NAMALWA (cell line): ENCODE data around the gene PPM1L.
"Not testable (repeated sequence)": the region's sequence is repeated elsewhere in the genome, so short reads cannot be mapped to it uniquely, and the experiment has no call there.

Experiments used
- DNase-seq: peaks from one replicate; pipeline ENCODE4 v3.0.0-alpha.2; 2015; ENCODE audit warnings: low spot score

Gene PPM1L

DNA sequence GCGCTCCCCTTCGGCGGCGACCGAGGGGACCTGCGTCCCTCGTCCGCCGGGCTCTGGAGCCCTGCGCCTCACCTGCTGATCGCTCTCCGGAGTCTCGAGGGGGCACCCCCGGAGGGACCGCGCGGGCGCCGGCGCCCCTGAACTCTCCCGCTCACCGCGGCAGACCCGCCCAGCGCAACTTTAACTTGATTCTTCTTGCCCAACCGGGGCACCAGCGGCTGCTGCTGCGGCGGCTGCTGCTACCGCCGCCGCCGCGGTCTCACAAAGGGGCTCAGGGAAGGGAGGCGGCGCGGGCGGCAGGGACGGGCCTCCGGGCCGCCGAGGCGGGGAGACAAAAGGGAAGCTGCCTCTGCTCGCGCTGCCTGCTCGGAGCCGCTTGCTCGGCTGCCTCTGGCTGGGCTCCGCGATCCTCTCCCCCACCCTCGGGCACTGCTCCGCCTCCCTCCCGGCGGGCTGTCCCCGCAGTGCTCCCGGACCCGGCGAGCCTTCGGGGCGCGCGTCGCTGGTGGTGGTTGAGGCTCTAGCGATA, at the start of gene PPM1L:
PPM1L (plus strand) TSS at position 456 of the 529 bp plus-strand sequence.
- peak; percentile 67 for DNase-seq

DNA sequence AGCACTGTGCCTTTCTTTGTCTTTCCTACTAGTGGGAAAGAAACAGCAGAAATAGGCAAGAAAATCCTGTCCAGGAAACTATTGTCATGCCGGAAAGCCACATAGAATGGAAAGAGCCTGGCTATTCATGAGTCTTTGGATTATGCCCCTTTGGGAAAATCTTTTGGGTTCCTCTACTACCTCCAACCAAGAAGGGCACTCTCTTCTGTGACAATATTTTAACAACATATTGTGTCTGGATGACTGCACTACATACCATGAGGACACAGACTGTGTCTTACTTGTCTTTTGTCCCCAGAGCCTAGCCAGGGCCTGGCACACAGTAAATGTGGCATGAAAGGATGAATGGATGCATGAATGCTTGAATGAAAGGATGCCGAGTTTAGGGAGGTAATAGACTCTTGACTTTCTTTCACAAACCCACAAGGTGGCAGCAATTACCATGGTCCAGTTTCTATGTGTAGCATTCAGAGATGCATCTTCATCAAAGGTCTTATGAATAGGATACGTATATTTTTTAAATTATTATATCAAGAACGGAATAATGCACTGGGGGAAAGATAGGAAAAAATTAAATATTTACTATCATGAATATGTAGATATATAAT, 48.7 kb upstream of the PPM1L start:
- peak; percentile 71 for DNase-seq

- no peak for DNase-seq
Observed at GRCh38 chr3:160709477-160710182, 46.4 kb upstream of the PPM1L start.

GRCh38 chr3:160713144-160713543, 42.9 kb upstream of the PPM1L start:
- DNase-seq: not testable (repeated sequence)

- no peak for DNase-seq
Observed at GRCh38 chr3:160719710-160720109, 36.3 kb upstream of the PPM1L start.

DNA sequence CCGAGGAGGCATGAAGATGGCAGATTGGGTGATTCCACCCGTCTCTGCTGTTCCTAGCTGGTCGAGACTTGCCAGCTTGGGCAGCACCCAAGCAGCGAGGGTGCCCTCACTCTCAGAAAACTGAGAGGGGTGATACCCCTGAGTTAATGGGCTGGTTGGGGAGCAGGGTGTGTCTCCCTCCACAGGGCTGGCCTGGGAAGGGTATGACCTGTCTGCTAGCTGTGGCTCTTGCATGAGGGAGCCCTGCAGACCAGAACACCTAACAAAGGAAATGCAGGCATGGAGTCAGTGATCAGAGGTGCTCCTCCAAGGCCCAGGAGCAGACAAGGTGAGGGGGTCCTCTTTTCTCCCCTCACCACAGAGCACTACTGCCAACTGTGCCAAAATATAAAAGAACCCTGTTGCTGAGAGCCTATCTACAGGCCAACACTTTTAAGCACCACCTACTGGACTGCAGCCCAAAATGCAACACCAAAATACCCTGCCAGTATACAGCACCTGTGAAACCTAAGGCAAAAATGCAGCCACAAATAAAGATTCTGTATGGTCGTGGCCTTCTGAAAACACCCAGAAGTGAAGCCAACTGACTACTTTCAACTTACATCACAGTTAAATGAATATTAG, 35.8 kb upstream of the PPM1L start:
- DNase-seq: peak; percentile 39

GRCh38 chr3:160722331-160722730, 33.7 kb upstream of the PPM1L start:
- no peak for DNase-seq

GRCh38 chr3:160725338-160725737, 30.7 kb upstream of the PPM1L start:
- no peak for DNase-seq

DNA sequence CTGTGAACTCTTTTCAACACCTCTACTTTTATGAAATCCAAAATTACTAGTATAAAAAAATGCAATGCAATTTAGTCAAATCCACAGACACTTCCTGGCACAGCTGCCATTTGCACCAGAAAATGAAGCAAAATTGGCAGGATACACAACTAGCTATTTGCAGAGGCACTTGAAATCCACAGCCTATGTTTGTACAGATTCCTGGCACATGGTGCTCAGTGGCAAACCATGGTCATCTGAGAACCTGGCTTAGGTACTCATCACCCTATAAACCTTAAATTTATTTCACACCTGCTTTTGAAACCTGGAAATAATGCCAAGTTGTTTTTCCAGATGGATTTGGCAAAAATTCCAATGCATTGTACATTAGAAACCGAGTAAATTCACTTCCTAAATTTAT, 20.2 kb upstream of the PPM1L start:
- no peak for DNase-seq

GRCh38 chr3:160738048-160738447, 18.0 kb upstream of the PPM1L start:
- DNase-seq: no peak

DNA sequence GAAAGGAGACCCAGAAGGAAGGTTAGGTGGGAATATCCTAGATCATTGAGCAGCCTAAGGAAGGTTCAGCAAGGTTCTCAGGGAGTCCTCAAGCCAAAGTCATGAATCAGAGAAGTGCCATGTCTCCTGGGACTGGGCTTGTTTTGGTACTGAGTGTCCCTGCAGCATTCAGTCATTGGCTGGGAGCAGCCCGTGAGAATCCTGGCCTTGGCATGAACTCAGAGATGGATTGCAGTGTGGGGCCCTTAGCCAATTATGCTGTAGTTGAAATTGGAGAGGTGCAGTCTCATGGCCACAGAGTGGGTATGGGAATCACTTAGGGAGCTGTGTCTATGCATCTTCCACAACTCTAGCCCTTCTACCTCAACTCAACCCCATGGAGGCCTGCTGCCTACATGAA, 17.0 kb upstream of the PPM1L start:
- DNase-seq: no peak

- DNase-seq: no peak
Observed at GRCh38 chr3:160746976-160747375, 9.1 kb upstream of the PPM1L start.

DNA sequence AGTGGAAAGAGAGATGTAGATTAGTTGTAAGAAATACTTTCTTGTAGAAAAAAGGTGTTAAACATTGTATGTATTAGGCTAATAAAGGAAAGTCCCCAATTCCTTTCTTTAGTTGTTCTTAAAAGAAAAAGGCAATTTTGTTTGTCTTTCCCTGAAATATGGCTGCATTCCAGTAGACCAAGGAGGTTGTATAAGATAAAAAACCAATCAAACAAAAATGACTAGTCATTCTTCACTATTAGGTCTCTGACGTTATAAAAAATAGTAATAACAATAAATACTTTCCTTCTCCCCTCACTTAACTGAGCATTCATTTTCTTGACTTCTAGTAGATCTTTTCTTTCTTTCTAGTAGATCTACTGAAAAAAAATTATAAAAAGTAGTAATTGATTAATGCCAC, 8.6 kb upstream of the PPM1L start:
- DNase-seq: no peak

DNA sequence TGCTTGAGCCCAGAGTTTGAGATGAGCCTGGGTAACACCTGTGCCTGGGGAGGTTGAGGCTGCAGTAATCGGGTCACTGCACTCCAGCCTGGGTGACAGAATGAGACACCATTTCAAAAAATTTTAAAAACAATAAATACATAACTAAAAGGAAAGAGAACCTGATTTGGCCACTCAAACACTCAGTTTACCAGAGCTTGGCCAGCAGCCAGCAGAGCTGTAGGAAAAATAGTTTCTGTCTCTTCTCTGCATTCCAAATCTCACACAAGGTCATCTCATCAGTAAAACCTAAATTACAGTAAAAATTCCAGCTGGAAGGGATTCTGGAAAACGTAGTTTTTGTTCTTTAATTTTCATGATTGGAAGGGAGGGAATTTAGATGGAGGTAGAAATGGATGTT, 7.8 kb upstream of the PPM1L start:
- no peak for DNase-seq

GRCh38 chr3:160748787-160749186, 7.2 kb upstream of the PPM1L start:
- no peak for DNase-seq

GRCh38 chr3:160753953-160754352, 2.1 kb upstream of the PPM1L start:
- no peak for DNase-seq

DNA sequence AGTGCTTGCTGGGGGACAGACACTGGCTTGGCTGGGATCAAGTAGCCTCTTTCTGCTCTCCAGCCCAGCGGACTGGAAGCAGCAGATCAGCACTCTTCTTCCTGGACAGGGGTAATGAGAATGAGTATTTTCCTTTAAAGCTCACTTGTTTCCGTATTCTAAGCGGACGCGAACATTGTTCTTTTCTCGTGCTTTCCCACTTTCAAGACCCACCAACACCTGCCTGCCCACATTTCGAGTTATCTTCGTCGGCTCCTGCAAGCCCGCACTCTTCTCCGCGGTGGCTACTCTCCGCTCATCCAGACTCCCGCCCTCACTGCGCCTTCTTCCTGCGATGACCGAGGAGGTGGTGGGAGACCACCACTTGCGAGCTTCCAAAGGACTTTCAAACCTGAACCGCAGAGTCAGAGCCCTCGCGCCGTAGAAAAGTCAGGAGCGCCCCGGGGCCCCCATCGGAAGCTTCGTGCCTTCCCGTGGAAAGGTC, 1.6 kb upstream of the PPM1L start:
- DNase-seq: no peak

DNA sequence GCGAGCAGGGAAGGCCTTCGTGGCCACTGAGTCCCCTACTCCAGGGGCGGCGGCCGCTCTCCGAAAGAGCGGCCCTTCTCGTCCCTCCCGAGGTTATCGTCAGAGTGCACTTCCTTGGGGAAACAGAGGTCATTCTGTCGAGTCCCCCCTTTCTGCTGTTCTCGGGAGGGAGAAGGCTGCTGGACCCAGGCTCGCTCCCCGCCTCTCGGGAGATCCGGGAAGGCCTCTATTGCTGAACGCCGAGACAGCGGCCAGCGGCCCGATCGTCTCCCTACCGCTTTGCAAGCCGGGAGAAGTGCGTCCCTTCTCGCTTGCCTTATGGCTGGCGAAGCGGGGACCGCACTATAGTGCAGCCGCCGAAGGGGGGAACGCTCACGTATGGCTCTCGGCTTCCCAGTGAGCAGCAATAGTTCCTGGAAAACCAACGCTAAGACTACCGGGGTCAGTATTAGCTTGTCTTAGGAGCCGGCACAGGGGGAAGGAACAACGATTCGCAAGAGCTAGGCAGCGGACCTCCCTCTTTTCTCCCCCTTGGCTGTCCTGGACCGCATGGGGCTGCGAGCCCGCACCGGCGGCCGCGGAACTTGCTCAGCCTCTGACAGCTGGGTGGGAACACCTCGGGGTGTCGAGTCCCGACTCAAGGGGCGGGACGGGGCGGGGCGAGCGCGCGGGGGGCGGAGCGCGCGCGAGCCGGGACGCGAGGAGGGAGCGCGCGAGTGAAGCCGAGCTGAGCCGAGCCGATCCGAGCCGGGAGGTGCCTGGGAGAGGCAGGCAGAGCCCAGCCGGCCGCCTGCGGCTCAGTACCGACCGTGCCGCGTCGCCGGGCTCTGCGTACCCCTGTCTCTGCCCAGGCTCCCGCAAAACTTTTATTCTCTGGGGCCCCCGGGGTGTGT, 930 bp upstream of the PPM1L start:
- DNase-seq: peak; percentile 91

DNA sequence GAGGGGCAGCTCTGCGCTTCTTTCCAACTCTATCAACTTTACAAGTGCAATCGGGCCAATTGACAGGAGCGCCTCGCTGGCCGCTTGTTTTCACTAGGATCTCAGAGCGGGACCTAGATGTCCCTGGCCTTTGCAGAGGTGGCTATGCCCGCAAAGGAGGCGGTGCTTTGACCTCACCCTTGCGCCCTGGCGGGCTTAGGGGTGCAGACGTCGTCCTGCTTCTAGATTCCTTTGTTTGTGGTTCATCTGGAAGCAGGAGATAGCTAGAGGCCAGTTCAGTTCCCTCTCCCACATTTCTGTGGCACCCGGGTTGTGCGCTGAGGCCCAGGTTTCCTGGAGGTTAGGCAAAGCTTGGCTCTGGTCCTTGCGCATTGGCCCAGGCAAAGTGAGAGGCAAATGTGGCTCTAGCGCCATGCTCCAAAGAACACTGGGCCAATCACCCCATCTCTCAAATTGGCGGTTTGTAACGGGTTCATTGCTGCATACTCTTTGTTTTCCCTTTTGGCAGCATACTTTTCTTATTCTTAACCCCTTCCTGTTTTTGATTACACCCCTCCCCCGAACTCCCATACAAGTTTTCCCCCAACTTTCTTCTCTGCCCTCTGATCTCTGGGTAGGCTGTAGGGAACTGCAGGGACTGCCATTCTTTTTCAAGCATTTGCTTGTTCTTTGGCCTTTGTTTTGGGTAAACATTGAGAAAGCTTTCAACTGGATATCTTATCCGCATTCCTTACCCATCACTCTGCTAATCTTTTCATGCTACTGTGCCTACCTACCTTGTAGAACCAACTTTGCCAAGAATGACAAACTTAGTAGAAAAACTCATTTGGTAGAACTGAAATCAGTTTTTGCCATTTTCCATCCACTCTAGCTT, 1.4 kb downstream of the PPM1L start:
- DNase-seq: no peak

DNA sequence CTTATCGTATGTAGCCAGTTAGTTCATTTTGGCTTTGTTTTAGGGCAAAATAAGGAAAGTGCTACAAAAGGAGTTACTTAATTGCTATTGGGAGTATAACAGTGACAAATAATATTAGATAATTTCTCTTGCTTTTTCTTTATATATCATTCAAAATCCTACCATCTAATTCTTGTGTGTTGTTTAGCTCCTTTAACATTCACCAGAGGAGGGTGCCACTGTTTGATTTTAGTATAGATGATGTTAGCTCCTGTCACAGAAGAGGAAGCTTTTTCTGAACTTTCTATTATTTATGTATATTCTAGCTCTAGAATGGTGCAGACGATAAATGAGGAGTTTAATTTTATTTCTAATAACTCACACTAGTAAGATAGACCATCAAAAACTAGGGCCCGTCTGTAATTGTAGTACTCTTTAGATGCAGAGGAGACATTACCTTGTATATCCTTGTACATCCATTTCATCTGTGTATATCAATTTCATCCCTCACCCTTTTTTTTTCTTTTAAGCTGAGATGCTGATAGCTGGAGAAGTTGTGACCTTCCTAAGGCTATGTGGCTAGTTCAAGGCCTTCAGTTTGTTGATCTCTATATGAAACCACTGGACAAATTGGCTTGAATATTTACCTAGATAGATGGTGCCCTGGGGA, 3.0 kb downstream of the PPM1L start:
- DNase-seq: no peak

DNA sequence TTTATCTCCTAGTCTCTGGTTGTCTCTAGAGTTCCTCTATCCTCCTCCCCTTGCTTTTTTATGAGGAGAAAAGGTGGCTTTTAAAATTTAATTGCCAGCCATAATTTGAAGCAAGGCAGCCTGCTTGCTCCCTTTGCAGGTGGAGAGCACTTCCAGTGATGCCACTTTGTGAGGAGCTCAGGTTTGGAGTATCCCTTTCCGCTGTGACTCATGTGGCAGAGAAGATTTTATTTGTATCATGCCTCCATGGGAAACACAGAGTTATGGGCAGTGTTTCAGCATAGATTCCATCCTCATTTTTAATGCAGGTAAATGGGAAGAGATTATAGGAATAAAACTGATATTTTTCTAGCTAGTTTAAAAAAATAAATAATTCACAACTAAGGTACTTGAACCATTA, 7.0 kb downstream of the PPM1L start:
- no peak for DNase-seq
